NCI-H1694 treated with DMSO at 0.1 percent for 48 hours (cell line): Measurements from ENCODE around the gene VAV2.

Source experiments
- DNase-seq: peaks from one replicate; lab custom pipeline; 2025; lab: John Stamatoyannopoulos, UW

VAV2 gene

DNA sequence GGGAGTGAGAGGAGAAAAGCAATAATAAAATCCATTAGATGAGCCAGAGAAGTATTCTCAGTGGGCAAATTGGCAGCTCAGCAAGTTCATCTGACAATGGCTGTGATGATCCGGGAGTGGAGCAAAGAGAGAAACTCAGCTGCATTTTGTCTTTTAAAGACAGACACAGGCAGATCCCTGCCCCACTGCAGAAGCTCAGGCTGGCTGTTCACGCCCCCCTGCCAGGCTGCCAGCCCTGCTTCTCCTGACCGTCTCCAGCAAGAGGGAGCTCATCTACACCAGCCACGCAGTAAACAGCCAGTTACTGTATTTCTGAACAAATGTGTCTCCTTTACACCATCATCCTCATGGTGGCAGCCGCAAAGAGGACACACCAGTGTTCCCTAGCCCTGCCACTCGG is 139.7 kb downstream of the VAV2 start:
- peak; percentile 9 for DNase-seq

GRCh38 chr9:133851693-133852092 is 140.4 kb downstream of the VAV2 start:
- no peak for DNase-seq

GRCh38 chr9:133850937-133851336 is 141.2 kb downstream of the VAV2 start:
- DNase-seq = no peak

DNA sequence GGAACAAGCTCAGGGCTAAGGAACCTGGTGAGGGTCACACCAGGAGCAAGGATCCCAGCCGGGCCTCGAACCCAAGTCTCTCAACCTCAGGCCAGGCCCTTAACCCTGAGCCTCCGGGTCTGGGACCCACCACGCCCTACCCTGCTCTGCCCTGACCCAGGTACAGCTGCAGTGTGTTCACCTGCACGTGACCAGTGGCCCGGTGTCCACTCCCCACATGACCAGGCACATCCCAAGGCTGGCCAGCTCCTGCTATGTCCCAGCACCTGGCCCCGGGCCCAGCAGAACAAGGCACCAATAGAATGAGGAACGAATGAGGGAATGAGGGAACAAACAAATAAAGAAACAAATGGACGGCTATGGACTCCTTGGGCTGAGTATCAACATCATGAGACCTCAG is 142.0 kb downstream of the VAV2 start:
- no peak for DNase-seq

DNA sequence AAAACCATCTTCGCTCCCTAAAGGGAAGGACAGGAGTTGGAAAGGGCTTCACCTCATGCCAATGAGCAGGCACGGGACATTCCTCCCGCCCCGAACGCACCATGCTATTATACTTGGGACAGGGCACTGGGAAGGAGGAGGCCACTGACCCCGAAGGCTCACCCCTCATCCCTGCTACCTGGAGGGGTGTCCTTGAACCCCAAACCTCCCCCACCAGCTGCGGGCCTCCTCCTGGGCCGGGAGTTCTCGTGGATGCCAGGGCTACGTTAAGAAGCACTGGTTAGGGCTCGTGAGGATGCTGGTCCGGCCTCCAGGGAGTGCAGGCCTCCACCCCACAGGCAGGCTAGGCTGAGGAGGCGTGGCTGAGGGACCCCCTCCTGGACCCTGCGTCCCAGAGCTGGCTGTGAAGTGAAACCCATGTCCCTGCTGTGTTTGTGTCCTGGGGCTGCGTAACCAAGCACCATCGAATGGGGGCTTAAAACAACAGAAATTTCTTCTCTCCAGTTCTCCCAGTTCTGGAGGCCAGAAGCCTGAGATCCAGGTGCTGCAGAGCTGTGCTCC is 142.9 kb downstream of the VAV2 start:
- DNase-seq = no peak

- peak; percentile 64 for DNase-seq
Measured at GRCh38 chr9:133848471-133849109, 143.5 kb downstream of the VAV2 start.

GRCh38 chr9:133846483-133847090 is 145.5 kb downstream of the VAV2 start:
- no peak for DNase-seq

DNA sequence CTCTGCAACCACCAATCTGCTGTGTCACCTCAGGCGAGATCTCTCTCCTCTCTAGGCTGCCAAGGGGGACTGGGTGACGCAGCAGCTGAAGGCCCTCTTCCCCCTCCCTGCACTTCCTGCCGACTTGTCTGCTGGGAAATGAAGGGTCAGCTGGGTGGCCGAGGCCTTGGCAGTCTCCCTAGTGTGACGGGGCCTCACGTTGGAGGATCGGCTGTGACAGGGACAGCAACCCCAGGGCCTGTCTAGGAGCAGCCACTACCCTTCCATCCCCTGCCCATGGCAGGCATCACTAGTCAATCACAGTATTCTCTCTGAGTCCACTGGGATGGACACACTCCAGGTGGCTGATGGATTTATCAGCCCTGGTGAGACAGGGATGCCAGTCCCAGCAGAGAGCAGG is 146.7 kb downstream of the VAV2 start:
- DNase-seq = no peak

- DNase-seq = no peak
Measured at GRCh38 chr9:133844881-133845410, 147.2 kb downstream of the VAV2 start.

DNA sequence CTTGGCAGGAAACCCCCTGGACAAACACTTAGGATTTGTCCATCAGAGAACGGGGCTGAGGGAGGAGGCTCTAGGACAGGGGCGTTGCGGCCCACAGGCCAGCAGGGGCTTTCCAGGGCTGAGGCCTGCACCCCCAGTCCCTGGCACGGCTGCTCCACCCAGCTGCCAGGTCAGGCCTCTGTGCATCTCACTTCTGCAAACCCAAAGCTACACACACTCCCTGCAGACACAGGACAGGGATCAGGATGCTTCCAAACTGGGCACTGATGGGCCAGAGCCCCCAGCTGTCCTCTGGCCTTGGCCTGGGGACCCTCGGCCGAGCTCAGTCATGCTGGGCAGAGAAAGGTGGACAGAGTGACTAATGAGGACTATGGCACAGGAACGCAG is 147.7 kb downstream of the VAV2 start:
- no peak for DNase-seq

- DNase-seq = no peak
Measured at GRCh38 chr9:133843751-133844397, 148.2 kb downstream of the VAV2 start.

GRCh38 chr9:133843250-133843649 is 148.9 kb downstream of the VAV2 start:
- DNase-seq = no peak

DNA sequence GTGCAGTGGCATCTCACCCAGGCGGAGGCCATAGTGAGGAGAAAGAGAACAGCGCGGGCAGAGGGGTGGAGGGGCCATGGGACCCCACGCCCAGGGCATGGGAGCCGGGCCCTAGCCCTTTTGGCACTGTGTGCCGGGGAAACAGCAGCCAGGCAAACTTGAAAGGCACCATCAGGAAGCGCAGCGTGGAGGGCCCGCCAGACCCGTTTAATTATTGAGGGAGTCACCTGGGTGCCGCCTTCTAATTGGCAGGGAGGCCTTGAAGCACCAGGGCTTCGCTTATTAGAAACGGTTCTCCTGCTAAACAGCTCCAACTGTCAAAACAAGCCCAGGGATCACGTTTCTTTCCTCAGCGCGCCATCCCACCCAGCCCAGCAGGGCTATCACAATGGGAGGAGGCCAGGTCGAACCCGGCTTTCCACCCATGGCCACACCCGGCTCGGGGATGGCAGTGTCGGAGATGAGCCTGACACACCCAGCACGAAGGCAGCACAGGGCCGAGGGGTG is 149.3 kb downstream of the VAV2 start:
- peak; percentile 83 for DNase-seq

DNA sequence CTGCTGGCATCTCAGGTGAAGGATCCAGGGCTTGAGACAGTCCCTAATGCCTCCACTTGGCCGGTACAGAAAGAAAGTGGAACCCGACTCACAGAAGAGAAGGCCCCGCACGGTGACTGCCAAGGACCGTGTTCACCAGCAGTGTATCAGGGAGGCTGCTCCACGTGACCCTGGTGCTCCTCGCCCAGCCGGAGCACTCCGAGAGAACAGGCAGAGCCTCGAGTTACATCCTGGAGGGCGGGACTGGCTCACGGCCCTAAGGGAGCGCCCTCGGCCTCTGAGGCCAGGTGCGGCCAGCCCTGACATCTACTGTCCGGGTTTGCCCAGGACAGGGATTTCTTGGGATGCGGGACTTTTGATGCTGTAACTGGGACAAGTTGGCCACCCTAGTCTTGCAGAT is 149.9 kb downstream of the VAV2 start:
- DNase-seq = no peak

- no peak for DNase-seq
Measured at GRCh38 chr9:133841167-133841812, 150.8 kb downstream of the VAV2 start.

DNA sequence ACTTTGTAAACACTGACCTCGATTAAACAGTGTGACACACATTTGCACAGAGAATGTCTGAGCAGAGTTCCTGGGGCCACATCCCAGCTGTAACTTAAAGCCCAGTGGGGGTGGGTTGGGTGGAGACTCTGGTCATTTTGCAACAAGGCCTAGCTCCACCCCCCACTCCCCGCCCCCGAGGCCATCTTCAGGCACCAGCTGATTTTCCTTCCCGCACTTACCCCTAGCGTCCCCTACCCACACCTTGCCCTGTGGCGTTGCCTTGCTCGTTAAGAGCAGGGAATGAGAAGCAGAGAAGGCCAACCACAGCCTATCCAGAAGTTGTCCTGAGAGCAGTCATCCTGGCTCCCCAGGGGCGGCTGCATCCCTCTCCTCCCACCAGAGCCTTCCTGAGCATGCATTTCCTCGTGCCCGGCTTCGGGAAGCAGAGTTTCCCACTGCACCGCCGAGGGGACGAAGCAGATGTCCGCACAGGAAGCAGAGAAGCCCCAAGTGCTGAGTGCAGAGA is 152.2 kb downstream of the VAV2 start:
- DNase-seq = no peak

DNA sequence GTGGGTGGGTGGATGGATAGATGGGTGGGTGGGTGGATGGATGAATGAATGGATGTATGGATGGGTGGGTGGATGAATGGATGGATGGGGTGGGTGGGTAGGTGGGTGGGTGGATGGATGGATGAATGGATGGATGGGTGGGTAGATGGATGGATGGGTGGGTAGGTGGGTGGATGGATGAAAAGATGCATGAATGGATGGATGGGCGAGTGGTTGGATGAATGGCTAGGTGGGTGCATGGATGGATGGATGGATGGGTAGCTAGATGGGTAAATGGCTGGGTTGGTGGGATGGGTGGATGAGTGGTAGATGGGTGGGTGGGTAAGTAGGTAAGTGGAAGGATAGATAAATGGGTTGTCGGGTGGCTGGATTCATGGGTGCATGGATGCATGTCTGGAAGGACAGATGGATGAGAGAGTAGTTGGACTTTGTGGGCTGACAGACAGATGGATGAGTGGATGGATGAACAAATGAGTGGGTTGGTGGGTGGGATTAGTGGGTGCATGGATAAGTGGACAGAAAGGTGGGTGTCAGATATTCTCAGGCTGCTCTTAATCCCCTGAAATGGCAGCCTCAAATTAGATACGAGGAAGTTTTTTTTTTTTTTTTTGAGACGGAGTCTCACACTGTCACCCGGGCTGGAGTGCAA is 153.1 kb downstream of the VAV2 start:
- DNase-seq = no peak

DNA sequence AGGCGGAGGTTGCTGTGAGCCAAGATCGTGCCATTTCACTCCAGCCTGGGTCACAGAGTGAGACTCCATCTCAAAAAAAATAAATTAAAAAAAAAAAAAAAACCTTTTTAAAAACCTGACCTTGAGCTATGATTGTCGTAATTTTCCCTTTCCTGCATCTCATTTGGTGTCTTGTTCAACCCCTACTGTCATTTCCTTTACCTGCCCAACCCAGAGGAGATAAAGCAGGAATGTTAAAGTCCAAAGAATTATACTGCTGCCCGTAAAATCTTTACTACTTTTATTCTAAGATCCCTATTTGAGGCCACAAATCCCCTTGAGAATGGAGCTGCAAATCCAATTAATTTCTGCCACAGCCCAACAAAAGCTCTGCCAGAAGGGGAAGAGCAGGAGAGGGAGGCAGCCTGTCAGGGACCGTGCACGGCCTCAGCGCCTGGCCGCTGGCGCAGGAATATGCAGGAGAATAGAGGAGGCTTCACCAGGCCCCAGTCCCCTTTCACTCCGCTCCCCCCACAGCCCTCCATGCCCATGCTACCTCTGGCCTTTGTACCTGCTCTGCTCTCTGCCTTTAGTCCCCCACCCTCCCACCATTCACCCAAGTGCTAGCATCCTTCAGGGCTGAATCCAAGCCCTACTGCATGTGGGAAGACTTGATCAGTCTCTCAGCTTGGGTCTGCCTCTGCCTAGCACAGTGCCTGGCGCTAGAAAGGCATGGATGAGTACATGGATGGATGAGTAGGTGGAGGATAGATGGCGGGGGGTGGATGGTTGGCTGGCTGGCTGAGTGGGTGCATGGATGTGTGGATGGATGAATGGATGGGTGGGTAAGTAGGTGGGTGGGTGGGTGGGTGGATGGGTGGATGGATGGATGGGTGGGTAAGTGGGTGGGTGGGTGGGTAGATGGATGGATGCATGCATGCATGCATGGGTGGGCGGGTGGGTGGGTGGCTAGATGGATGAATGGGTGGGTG is 154.2 kb downstream of the VAV2 start:
- DNase-seq = no peak

DNA sequence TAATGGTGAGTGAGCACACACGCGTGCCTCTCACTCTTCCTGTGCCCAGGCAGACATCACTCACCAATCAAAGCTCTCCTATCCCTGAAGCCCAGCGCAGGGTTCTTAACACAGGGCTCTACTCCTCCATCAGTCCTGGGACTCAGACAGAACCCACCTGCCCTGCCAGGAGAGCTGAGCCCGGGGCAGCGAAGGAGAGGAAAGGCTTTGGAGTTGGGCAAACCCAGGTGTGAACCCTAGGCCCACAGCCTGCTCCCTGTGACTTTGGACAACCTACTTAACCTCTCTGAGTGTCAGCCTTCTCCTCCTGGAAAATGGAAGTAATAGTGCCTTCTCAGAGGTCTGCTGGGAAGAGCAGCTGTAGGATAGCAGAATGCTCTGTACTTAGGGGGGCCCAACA is 155.3 kb downstream of the VAV2 start:
- DNase-seq = no peak

DNA sequence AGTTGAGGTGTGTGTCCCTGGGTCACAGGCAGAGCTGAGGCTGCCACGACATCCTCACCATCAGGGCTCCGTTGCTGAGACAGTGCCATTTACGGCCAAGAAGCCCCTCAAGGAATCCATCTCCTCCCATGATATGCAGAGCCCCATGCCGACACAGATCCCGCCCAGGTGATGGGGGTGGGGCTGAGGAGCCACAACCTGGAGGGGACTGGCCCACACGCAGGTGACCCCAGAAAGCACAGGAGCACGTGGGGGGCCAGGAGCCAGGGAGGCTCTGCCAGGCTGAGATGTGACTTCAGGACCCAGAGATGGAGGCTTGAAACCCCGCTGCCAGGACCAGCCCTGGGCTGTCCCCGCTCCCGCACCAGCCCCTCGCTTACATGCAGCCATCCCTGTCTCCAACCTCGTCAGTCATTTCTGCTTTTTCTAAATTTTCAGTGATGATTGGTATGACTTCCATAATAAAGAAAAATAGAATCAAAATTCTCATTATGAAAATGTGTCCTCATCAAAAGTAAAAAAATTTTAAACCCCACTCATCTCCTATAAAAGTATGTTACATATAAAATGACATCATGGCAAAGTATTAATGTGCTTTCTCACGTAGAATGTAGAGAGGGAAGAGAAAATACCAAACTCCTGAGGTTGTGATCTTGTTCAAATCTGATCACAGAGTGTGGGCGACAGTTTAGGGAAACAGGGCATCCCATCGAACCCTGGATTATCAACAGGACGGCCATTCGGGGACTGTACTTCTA is 155.9 kb downstream of the VAV2 start:
- DNase-seq = no peak
